Activated naive CD4-positive, alpha-beta T cell treated with anti-CD3 and anti-CD28 coated beads, Interleukin-2, amount 10 ng/mL, durations not matched to agents 7 days and 5 days (primary cell): ENCODE results near the gene SCAPER.
"Not testable (repeated sequence)": the region's sequence is repeated elsewhere in the genome, so short reads cannot be mapped to it uniquely, and the experiment has no call there.

Experiments used
- CTCF ChIA-PET: fragments of 350-600 bp; sonication (Branson Sonifier 250); formaldehyde crosslinking; loops from one replicate; lab custom pipeline; 2021; ENCODE audit warnings: antibody characterized with exemption; lab: Charles Lee
- DNase-seq: peaks from one replicate; pipeline ENCODE4 v3.0.0-alpha.2; 2020
- H3K27ac Mint-ChIP-seq: one replicate; pipeline ENCODE4 v1.8.0; 2021; ENCODE audit warnings: mild to moderate bottlenecking, moderate library complexity, mixed read lengths
- H3K27me3 Mint-ChIP-seq: one replicate; pipeline ENCODE4 v1.8.0; 2021; ENCODE audit warnings: mild to moderate bottlenecking, mixed read lengths
- H3K36me3 Mint-ChIP-seq: one replicate; pipeline ENCODE4 v1.8.0; 2021; ENCODE audit warnings: mixed read lengths
- H3K4me1 Mint-ChIP-seq: one replicate; pipeline ENCODE4 v1.8.0; 2021; ENCODE audit warnings: mixed read lengths
- H3K4me3 Mint-ChIP-seq: one replicate; pipeline ENCODE4 v1.8.0; 2021; ENCODE audit warnings: mild to moderate bottlenecking, moderate library complexity, mixed read lengths
- H3K9me3 Mint-ChIP-seq: one replicate; pipeline ENCODE4 v1.8.0; 2021; ENCODE audit warnings: mixed read lengths

SCAPER gene

GRCh38 chr15:76299786-76300185 lies 605.4 kb downstream of the SCAPER start:
- Mint-ChIP-seq H3K27me3 (no peaks in the 10 kb centered on the region), H3K27ac (no peak overlapping the region), H3K4me1 (no peaks in the 10 kb centered on the region), H3K4me3 (no peak overlapping the region), H3K9me3 (no peaks in the 10 kb centered on the region), H3K36me3 (peaks cover 3% of the 10 kb centered on the region)
- DNase-seq: no peak
- CTCF ChIA-PET: no interaction called here

GRCh38 chr15:76298986-76299385 lies 606.2 kb downstream of the SCAPER start:
- no peak for DNase-seq
- CTCF ChIA-PET: interaction anchor here (0.9 to 1.5 kb wide), 2 partner anchors 14 to 63 kb away, joined by 3 to 4 read pairs; no protein-coding TSS in a partner anchor
- no peaks in the 10 kb centered on the region for H3K4me1 Mint-ChIP-seq

GRCh38 chr15:76297951-76298350 lies 607.2 kb downstream of the SCAPER start:
- DNase-seq, H3K4me1 Mint-ChIP-seq, H3K27me3 Mint-ChIP-seq, H3K36me3 Mint-ChIP-seq, H3K27ac Mint-ChIP-seq, H3K4me3 Mint-ChIP-seq, H3K9me3 Mint-ChIP-seq: not testable (repeated sequence)
- CTCF ChIA-PET: interaction anchor here (1.0 to 1.5 kb wide), 2 partner anchors 13 to 62 kb away, joined by 3 to 4 read pairs; no protein-coding TSS in a partner anchor

More at GRCh38 chr15:76298986-76299385, 606.2 kb downstream of the SCAPER start:
- H3K27ac Mint-ChIP-seq: no peak overlapping the region
- no peak overlapping the region for H3K4me3 Mint-ChIP-seq
- peaks cover 4% of the 10 kb centered on the region for H3K36me3 Mint-ChIP-seq
- no peaks in the 10 kb centered on the region for H3K9me3 Mint-ChIP-seq
- H3K27me3 Mint-ChIP-seq: no peaks in the 10 kb centered on the region
